OCI-LY7 (cell line): Measurements from ENCODE around the gene ZBTB33. TPM values are rescaled to one million over a fixed set of nuclear protein-coding genes. Genes with fewer than 3 reads are reported as not detected.

Experiments used
- BruUV-seq: library from RNA; stranded (reverse); fragments of 400-500 nt; replicated peaks from 2 replicates; lab custom pipeline; 2021; lab: Mats Ljungman, UMichigan
- CTCF ChIA-PET: fragments of 300-600 bp; sonication (Branson Sonifier 250); formaldehyde crosslinking; loops from one replicate; lab custom pipeline; 2022; ENCODE audit warnings: antibody characterized with exemption; ENCODE audit not compliant: unreplicated experiment; lab: Charles Lee
- POLR2A ChIA-PET: fragments of 300-600 bp; sonication (Branson Sonifier 250); formaldehyde crosslinking; loops from one replicate; lab custom pipeline; 2022; ENCODE audit warnings: antibody characterized with exemption; lab: Charles Lee
- DNase-seq: peaks from one replicate; pipeline ENCODE4 v3.0.0-alpha.2; 2015; ENCODE audit warnings: low spot score
- H2AFZ ChIP-seq: fragments of 200-600 bp; sonication (generic), shearing (Covaris generic); 2 replicates; pipeline ENCODE4 v1.6.1; 2014; ENCODE audit warnings: mild to moderate bottlenecking, antibody characterized with exemption, low read length, moderate library complexity
- H3K27ac ChIP-seq: fragments of 200-600 bp; sonication (generic); 2 replicates; pipeline ENCODE4 v1.5.1; 2014; ENCODE audit warnings: mixed run types, low read depth, mild to moderate bottlenecking, moderate library complexity, low read length, inconsistent platforms; ENCODE audit not compliant: poor library complexity, severe bottlenecking
- H3K36me3 ChIP-seq: fragments of 200-600 bp; sonication (generic); 2 replicates; pipeline ENCODE4 v1.6.1; 2014; ENCODE audit warnings: mild to moderate bottlenecking, antibody characterized with exemption, low read length, moderate library complexity, mixed read lengths; ENCODE audit not compliant: insufficient read depth
- H3K4me1 ChIP-seq: fragments of 200-600 bp; sonication (generic); 2 replicates; pipeline ENCODE4 v1.5.1; 2014; ENCODE audit warnings: mild to moderate bottlenecking, low read length; ENCODE audit not compliant: insufficient read depth, poor library complexity, severe bottlenecking
- H3K4me2 ChIP-seq: fragments of 200-600 bp; sonication (generic); 2 replicates; pipeline ENCODE4 v1.6.1; 2014; ENCODE audit warnings: mild to moderate bottlenecking, low read length
- H3K4me3 ChIP-seq: fragments of 200-600 bp; sonication (generic); 2 replicates; pipeline ENCODE4 v1.5.1; 2014; ENCODE audit warnings: mild to moderate bottlenecking, low read depth, low read length; ENCODE audit not compliant: poor library complexity, severe bottlenecking
- H3K79me2 ChIP-seq: fragments of 200-600 bp; sonication (generic); 2 replicates; pipeline ENCODE4 v1.6.1; 2016; ENCODE audit warnings: low read depth, mild to moderate bottlenecking, low read length, moderate library complexity, mixed read lengths; ENCODE audit not compliant: insufficient read depth
- H3K9me2 ChIP-seq: fragments of 200-600 bp; sonication (generic); 2 replicates; pipeline ENCODE4 v1.6.1; 2016; ENCODE audit warnings: mild to moderate bottlenecking, low read length, mixed read lengths; ENCODE audit not compliant: insufficient read depth
- H3K9me3 ChIP-seq: fragments of 200-600 bp; sonication (generic); 2 replicates; pipeline ENCODE4 v1.6.1; 2014; ENCODE audit warnings: mild to moderate bottlenecking, mixed run types, low read length, mixed read lengths
- H4K20me1 ChIP-seq: fragments of 200-600 bp; sonication (generic); 2 replicates; pipeline ENCODE4 v1.6.1; 2014; ENCODE audit warnings: mild to moderate bottlenecking, antibody characterized with exemption, low read length, moderate library complexity, mixed read lengths; ENCODE audit not compliant: insufficient read depth
- CTCF ChIP-seq: fragments of 200-600 bp; sonication (generic); conservative IDR thresholded peaks from 2 replicates; pipeline ENCODE4 v1.5.1; 2014; ENCODE audit warnings: mild to moderate bottlenecking, antibody characterized with exemption, low read length, moderate library complexity, mixed read lengths
- EZH2phosphoT487 ChIP-seq: fragments of 200-600 bp; sonication (generic); IDR thresholded peaks from 2 replicates; pipeline ENCODE4 v1.6.1; 2018; ENCODE audit warnings: low read depth, borderline replicate concordance, mild to moderate bottlenecking, mixed run types, antibody characterized with exemption, low read length, moderate library complexity, mixed read lengths
- intact Hi-C: fragments of 100-400 bp; cut with micrococcal nuclease; formaldehyde crosslinking; loops from one replicate; pipeline ENCODE4 v1.10.0; 2022; ENCODE audit not compliant: unreplicated experiment
- total RNA-seq, 2 experiments: library from RNA; depleted of rRNA in 1 of 2; stranded (reverse); fragments of >200 nt in 1 of 2; shearing (Covaris generic) in 1 of 2; gene quantifications; 2 replicates each; pipeline ENCODE4 v1.2.3, GENCODE V29; 2014 to 2022

Gene ZBTB33
- total RNA-seq, 2 experiments from 2014 or later = 16.7 to 19.3 TPM

GRCh38 chrX:120281021-120281624, 30.5 kb downstream of the ZBTB33 start:
- H3K27ac ChIP-seq = no peak overlapping the region
- H3K9me3 ChIP-seq = no peaks in the 10 kb centered on the region
- no peaks in the 10 kb centered on the region for H3K79me2 ChIP-seq
- intact Hi-C loops = no loop called here
- no peak overlapping the region for H2AFZ ChIP-seq
- CTCF ChIA-PET = no interaction called here
- no peaks in the 10 kb centered on the region for H3K4me1 ChIP-seq
- H4K20me1 ChIP-seq = no peaks in the 10 kb centered on the region
- H3K36me3 ChIP-seq = no peaks in the 10 kb centered on the region
- POLR2A ChIA-PET = no interaction called here
- BruUV-seq = no TSS peak
- no peaks in the 10 kb centered on the region for H3K9me2 ChIP-seq
- no peak overlapping the region for H3K4me3 ChIP-seq
- TF ChIP-seq EZH2phosphoT487 = no peak
- no peak for TF ChIP-seq CTCF
- no peak for DNase-seq
- no peak overlapping the region for H3K4me2 ChIP-seq

GRCh38 chrX:120281761-120282160, 31.1 kb downstream of the ZBTB33 start:
- DNase-seq = no peak
- Histone ChIP-seq H3K79me2 (no peaks in the 10 kb centered on the region), H3K9me2 (no peaks in the 10 kb centered on the region), H3K4me1 (no peaks in the 10 kb centered on the region), H3K36me3 (no peaks in the 10 kb centered on the region), H3K27ac (no peak overlapping the region), H4K20me1 (no peaks in the 10 kb centered on the region), H3K9me3 (no peaks in the 10 kb centered on the region), H3K4me2 (no peak overlapping the region), H3K4me3 (no peak overlapping the region), H2AFZ (no peak overlapping the region)
- TF ChIP-seq EZH2phosphoT487 (no peak), CTCF (no peak)
- no TSS peak for BruUV-seq
- intact Hi-C loops = no loop called here
- ChIA-PET CTCF (no interaction called here), POLR2A (no interaction called here)

GRCh38 chrX:120282697-120283096, 32.1 kb downstream of the ZBTB33 start:
- Histone ChIP-seq H3K9me3 (no peaks in the 10 kb centered on the region), H3K9me2 (no peaks in the 10 kb centered on the region), H3K27ac (no peak overlapping the region), H3K4me1 (no peaks in the 10 kb centered on the region), H3K79me2 (no peaks in the 10 kb centered on the region), H4K20me1 (no peaks in the 10 kb centered on the region), H2AFZ (no peak overlapping the region), H3K36me3 (no peaks in the 10 kb centered on the region), H3K4me2 (no peak overlapping the region), H3K4me3 (no peak overlapping the region)
- intact Hi-C loops = no loop called here
- CTCF ChIA-PET = no interaction called here
- POLR2A ChIA-PET = no interaction called here
- no TSS peak for BruUV-seq
- no peak for DNase-seq
- no peak for TF ChIP-seq CTCF
- TF ChIP-seq EZH2phosphoT487 = no peak
